Stimulated activated memory B cell treated with anti-CD40 and anti-IgM and Interleukin-4, amounts not matched to agents 10 μg/mL and 1 μg/mL and 100 μg/mL, for 72 hours (primary cell): ENCODE results near the gene ZNF236.
A peak's percentile ranks its signal among the peaks of the same experiment; 100 is the strongest.
"Not testable (repeated sequence)": the region's sequence is repeated elsewhere in the genome, so short reads cannot be mapped to it uniquely, and the experiment has no call there.

Experiments used
- ATAC-seq: fragments of 150-1000 bp; cut with Tn5 transposase; 2 replicates; pipeline ENCODE4 v1.10.0; 2021
- H3K27ac Mint-ChIP-seq: one replicate; pipeline ENCODE4 v1.8.0; 2022; ENCODE audit warnings: mild to moderate bottlenecking, mixed read lengths
- H3K27me3 Mint-ChIP-seq: one replicate; pipeline ENCODE4 v1.8.0; 2022; ENCODE audit warnings: mixed read lengths
- H3K36me3 Mint-ChIP-seq: one replicate; pipeline ENCODE4 v1.8.0; 2022; ENCODE audit warnings: mixed read lengths
- H3K4me1 Mint-ChIP-seq: one replicate; pipeline ENCODE4 v1.8.0; 2022; ENCODE audit warnings: mixed read lengths
- H3K4me3 Mint-ChIP-seq: one replicate; pipeline ENCODE4 v1.8.0; 2022; ENCODE audit warnings: mild to moderate bottlenecking, moderate library complexity, mixed read lengths
- H3K9me3 Mint-ChIP-seq: one replicate; pipeline ENCODE4 v1.8.0; 2022; ENCODE audit warnings: mixed read lengths

The ZNF236 gene

GRCh38 chr18:76956648-76957047, 134.3 kb downstream of the ZNF236 start:
- no peak overlapping the region for H3K4me3 Mint-ChIP-seq
- H3K27ac Mint-ChIP-seq = peak overlapping the region; percentile 66

GRCh38 chr18:76957384-76958355, 135.3 kb downstream of the ZNF236 start:
- peak overlapping the region; percentile 66 for H3K27ac Mint-ChIP-seq
- no peak for ATAC-seq
- no peak overlapping the region for H3K4me3 Mint-ChIP-seq
- no peaks in the 10 kb centered on the region for H3K27me3 Mint-ChIP-seq
- no peaks in the 10 kb centered on the region for H3K9me3 Mint-ChIP-seq
- peaks cover 71% of the 10 kb centered on the region for H3K36me3 Mint-ChIP-seq
- peaks cover 8% of the 10 kb centered on the region for H3K4me1 Mint-ChIP-seq

More at GRCh38 chr18:76956648-76957047, 134.3 kb downstream of the ZNF236 start:
- peaks cover 69% of the 10 kb centered on the region for H3K36me3 Mint-ChIP-seq
- H3K27me3 Mint-ChIP-seq = no peaks in the 10 kb centered on the region
- peaks cover 8% of the 10 kb centered on the region for H3K4me1 Mint-ChIP-seq
- H3K9me3 Mint-ChIP-seq = no peaks in the 10 kb centered on the region
- no peak for ATAC-seq

- H3K27me3 Mint-ChIP-seq = no peaks in the 10 kb centered on the region
- peak overlapping the region; percentile 13 for H3K27ac Mint-ChIP-seq
- H3K36me3 Mint-ChIP-seq = peaks cover 75% of the 10 kb centered on the region
- H3K4me3 Mint-ChIP-seq = no peak overlapping the region
- H3K9me3 Mint-ChIP-seq = peaks cover under 1% of the 10 kb centered on the region
- H3K4me1 Mint-ChIP-seq = peaks cover 8% of the 10 kb centered on the region
- ATAC-seq = no peak
Observed at GRCh38 chr18:76958692-76959341, 136.5 kb downstream of the ZNF236 start.

- H3K27ac Mint-ChIP-seq = peak overlapping the region; percentile 13
- peaks cover 79% of the 10 kb centered on the region for H3K36me3 Mint-ChIP-seq
- no peaks in the 10 kb centered on the region for H3K27me3 Mint-ChIP-seq
- no peak for ATAC-seq
- H3K4me3 Mint-ChIP-seq = no peak overlapping the region
- H3K9me3 Mint-ChIP-seq = peaks cover 3% of the 10 kb centered on the region
- peaks cover 8% of the 10 kb centered on the region for H3K4me1 Mint-ChIP-seq
Observed at GRCh38 chr18:76959605-76960004, 137.2 kb downstream of the ZNF236 start.

- Mint-ChIP-seq H3K27me3 (no peaks in the 10 kb centered on the region), H3K36me3 (peaks cover 86% of the 10 kb centered on the region), H3K27ac (peak overlapping the region; percentile 13), H3K9me3 (peaks cover 3% of the 10 kb centered on the region), H3K4me1 (peaks cover 8% of the 10 kb centered on the region), H3K4me3 (no peak overlapping the region)
- ATAC-seq = no peak
Observed at GRCh38 chr18:76960528-76961035, 138.2 kb downstream of the ZNF236 start.

GRCh38 chr18:76962851-76963250, 140.5 kb downstream of the ZNF236 start:
- Mint-ChIP-seq H3K27ac (peak overlapping the region; percentile 71), H3K9me3 (peaks cover 3% of the 10 kb centered on the region), H3K36me3 (peaks cover 64% of the 10 kb centered on the region), H3K27me3 (no peaks in the 10 kb centered on the region), H3K4me1 (peaks cover 8% of the 10 kb centered on the region), H3K4me3 (peak overlapping the region; percentile 60)
- no peak for ATAC-seq

GRCh38 chr18:76963936-76964335, 141.6 kb downstream of the ZNF236 start:
- H3K27ac Mint-ChIP-seq = peak overlapping the region; percentile 71
- H3K27me3 Mint-ChIP-seq = no peaks in the 10 kb centered on the region
- H3K9me3 Mint-ChIP-seq = peaks cover 3% of the 10 kb centered on the region
- no peak for ATAC-seq
- H3K4me1 Mint-ChIP-seq = peaks cover 8% of the 10 kb centered on the region
- H3K4me3 Mint-ChIP-seq = peak overlapping the region; percentile 60
- peaks cover 60% of the 10 kb centered on the region for H3K36me3 Mint-ChIP-seq

- H3K9me3 Mint-ChIP-seq, H3K4me1 Mint-ChIP-seq, H3K27ac Mint-ChIP-seq, H3K27me3 Mint-ChIP-seq, H3K4me3 Mint-ChIP-seq: not testable (repeated sequence)
- H3K36me3 Mint-ChIP-seq = peaks cover 43% of the 10 kb centered on the region
- ATAC-seq = peak; percentile 93
Observed at GRCh38 chr18:76965555-76966151, 143.3 kb downstream of the ZNF236 start.

- H3K27me3 Mint-ChIP-seq, ATAC-seq, H3K4me3 Mint-ChIP-seq, H3K27ac Mint-ChIP-seq, H3K9me3 Mint-ChIP-seq, H3K4me1 Mint-ChIP-seq: not testable (repeated sequence)
- peaks cover 30% of the 10 kb centered on the region for H3K36me3 Mint-ChIP-seq
Observed at GRCh38 chr18:76967299-76967698, 144.9 kb downstream of the ZNF236 start.

GRCh38 chr18:76967721-76968472, 145.5 kb downstream of the ZNF236 start:
- Mint-ChIP-seq H3K4me1 (peaks cover 10% of the 10 kb centered on the region), H3K27me3 (no peaks in the 10 kb centered on the region), H3K36me3 (peaks cover 25% of the 10 kb centered on the region), H3K27ac (no peak overlapping the region), H3K4me3 (no peak overlapping the region), H3K9me3 (peaks cover 3% of the 10 kb centered on the region)
- ATAC-seq = no peak

- ATAC-seq = peak; percentile 59
- H3K4me3 Mint-ChIP-seq = no peak overlapping the region
- H3K27me3 Mint-ChIP-seq = no peaks in the 10 kb centered on the region
Observed at GRCh38 chr18:76970770-76971559, 148.6 kb downstream of the ZNF236 start.

GRCh38 chr18:76972241-76972640, 149.9 kb downstream of the ZNF236 start:
- Mint-ChIP-seq H3K36me3 (peaks cover 22% of the 10 kb centered on the region), H3K4me3 (no peak overlapping the region), H3K4me1 (peaks cover 30% of the 10 kb centered on the region), H3K27me3 (no peaks in the 10 kb centered on the region), H3K27ac (peak overlapping the region; percentile 50), H3K9me3 (no peaks in the 10 kb centered on the region)
- ATAC-seq = no peak

More at GRCh38 chr18:76970770-76971559, 148.6 kb downstream of the ZNF236 start:
- Mint-ChIP-seq H3K36me3 (peaks cover 22% of the 10 kb centered on the region), H3K27ac (peak overlapping the region; percentile 74), H3K9me3 (no peaks in the 10 kb centered on the region), H3K4me1 (peaks cover 22% of the 10 kb centered on the region)

GRCh38 chr18:76972846-76973519, 150.6 kb downstream of the ZNF236 start:
- ATAC-seq = no peak
- Mint-ChIP-seq H3K4me3 (no peak overlapping the region), H3K36me3 (peaks cover 22% of the 10 kb centered on the region), H3K27me3 (no peaks in the 10 kb centered on the region), H3K9me3 (no peaks in the 10 kb centered on the region), H3K27ac (no peak overlapping the region), H3K4me1 (peaks cover 37% of the 10 kb centered on the region)
